ENCODE data around the gene FHIT. TPM values are rescaled to one million over a fixed set of nuclear protein-coding genes. Genes with fewer than 3 reads are reported as not detected.
"Not testable (repeated sequence)": the region's sequence is repeated elsewhere in the genome, so short reads cannot be mapped to it uniquely, and the experiment has no call there.

The FHIT gene
- total RNA-seq, 4 donors from 2014 or later, result 0.72 to 5.2 (median 2.1) TPM

DNA sequence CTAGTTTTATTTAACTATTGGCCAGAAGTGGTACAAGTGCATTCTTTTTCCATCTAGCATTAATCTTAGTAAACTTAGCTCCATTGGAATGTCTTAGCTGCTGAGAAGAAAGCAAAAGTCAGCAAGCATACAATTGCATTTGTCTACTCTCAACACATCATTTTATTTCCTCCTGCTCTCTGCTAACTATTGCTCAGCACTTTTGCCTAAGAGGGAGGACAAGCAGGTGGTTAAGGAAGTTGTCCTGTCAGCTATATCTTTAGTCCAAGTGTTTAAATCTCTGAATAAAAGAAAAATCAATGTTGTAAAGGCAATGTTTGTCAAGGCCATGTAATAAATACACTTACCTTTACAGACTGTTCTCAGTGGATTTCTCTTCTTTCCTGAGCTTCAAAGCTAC, 51.0 kb downstream of the FHIT start:
- Histone ChIP-seq H3K27me3 (no peaks in the 10 kb centered on the region), H3K36me3 (no peaks in the 10 kb centered on the region), H3K4me1 (no peaks in the 10 kb centered on the region), H3K9me3 (no peaks in the 10 kb centered on the region), H3K27ac (no peak overlapping the region), H3K4me3 (no peak overlapping the region)
- ATAC-seq (no peak), DNase-seq (no peak)
- in situ Hi-C loops (cut with MboI; ENCODE audit: low sequenced_read_pairs in 4 of 4), result no loop called here
- intact Hi-C loops (cut with DNase I; ENCODE audit: low total_unique reads), result no loop called here
- TF ChIP-seq POLR2A (IDR thresholded peaks at IDR 0.05), result no peak
- TF ChIP-seq, protein P1, sequence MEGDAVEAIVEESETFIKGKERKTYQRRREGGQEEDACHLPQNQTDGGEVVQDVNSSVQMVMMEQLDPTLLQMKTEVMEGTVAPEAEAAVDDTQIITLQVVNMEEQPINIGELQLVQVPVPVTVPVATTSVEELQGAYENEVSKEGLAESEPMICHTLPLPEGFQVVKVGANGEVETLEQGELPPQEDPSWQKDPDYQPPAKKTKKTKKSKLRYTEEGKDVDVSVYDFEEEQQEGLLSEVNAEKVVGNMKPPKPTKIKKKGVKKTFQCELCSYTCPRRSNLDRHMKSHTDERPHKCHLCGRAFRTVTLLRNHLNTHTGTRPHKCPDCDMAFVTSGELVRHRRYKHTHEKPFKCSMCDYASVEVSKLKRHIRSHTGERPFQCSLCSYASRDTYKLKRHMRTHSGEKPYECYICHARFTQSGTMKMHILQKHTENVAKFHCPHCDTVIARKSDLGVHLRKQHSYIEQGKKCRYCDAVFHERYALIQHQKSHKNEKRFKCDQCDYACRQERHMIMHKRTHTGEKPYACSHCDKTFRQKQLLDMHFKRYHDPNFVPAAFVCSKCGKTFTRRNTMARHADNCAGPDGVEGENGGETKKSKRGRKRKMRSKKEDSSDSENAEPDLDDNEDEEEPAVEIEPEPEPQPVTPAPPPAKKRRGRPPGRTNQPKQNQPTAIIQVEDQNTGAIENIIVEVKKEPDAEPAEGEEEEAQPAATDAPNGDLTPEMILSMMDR (IDR thresholded peaks at IDR 0.05 in 4 of 5, conservative IDR thresholded peaks at IDR 0.05 in 1 of 5), result no peak

DNA sequence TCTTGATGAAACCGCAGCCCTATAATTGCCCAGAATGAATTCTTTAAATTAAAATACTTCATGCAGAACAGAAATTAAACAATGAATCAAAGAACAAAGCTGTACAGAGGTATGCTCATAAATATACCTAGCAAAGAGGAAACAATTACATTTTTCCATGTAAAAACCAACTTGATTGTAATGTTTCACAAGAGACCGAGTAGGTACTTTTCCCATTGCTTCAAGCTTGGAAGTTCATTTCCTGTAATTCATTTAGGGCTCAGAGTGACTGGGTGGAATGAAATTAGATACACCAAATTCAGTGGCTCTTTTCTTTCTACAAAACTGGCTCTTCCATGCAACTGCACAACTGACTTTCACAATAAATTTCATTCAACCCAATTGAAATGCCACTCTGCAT, 51.4 kb downstream of the FHIT start:
- TF ChIP-seq, protein P1 (IDR thresholded peaks at IDR 0.05 in 4 of 5, conservative IDR thresholded peaks at IDR 0.05 in 1 of 5), result no peak
- no peak for TF ChIP-seq POLR2A (IDR thresholded peaks at IDR 0.05)
- ATAC-seq, result no peak
- H3K27ac ChIP-seq, result no peak overlapping the region
- no peaks in the 10 kb centered on the region for H3K4me1 ChIP-seq
- H3K27me3 ChIP-seq, result no peaks in the 10 kb centered on the region
- intact Hi-C loops (cut with DNase I; ENCODE audit: low total_unique reads), result no loop called here
- DNase-seq, result no peak
- H3K9me3 ChIP-seq, result no peaks in the 10 kb centered on the region
- no peak overlapping the region for H3K4me3 ChIP-seq
- in situ Hi-C loops (cut with MboI; ENCODE audit: low sequenced_read_pairs in 4 of 4), result no loop called here
- H3K36me3 ChIP-seq, result no peaks in the 10 kb centered on the region

DNA sequence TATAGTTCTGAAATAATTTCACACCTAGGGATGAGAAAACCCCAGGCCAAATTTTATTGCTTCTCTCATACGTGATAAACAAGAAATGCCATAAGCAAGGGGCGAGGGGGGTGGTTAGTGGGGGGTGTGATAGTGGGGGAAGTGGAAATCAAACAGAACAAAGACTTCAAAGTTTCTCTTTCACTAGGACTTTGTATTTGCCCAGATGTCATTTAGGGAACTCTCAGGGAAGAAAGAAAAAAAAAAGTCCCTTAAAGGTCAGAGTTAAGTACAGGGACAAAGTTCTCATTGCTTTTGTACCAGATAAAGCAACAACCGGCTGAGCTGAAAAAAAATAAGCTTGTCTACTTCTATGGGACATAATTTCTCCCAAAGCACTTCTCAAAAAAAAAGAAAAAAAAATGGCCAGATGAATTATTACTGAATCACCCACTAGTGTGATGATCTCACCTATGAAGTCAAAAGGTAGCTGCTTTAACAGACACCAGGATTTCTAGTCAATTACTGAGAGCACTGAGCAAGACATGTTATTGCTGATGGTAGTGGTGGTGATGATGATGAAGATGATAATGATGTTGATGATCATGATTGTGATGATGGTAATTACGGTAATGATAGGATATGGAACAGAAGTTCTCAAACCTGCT, 56.2 kb downstream of the FHIT start:
- Histone ChIP-seq H3K36me3 (no peaks in the 10 kb centered on the region), H3K27ac (no peak overlapping the region), H3K9me3 (no peaks in the 10 kb centered on the region), H3K4me3 (no peak overlapping the region), H3K4me1 (no peaks in the 10 kb centered on the region), H3K27me3 (no peaks in the 10 kb centered on the region)
- in situ Hi-C loops (cut with MboI; ENCODE audit: low sequenced_read_pairs in 4 of 4) (no loop called here), intact Hi-C loops (cut with DNase I; ENCODE audit: low total_unique reads) (no loop called here)
- TF ChIP-seq, protein P1 (IDR thresholded peaks at IDR 0.05 in 4 of 5, conservative IDR thresholded peaks at IDR 0.05 in 1 of 5), result no peak
- no peak for TF ChIP-seq POLR2A (IDR thresholded peaks at IDR 0.05)
- ATAC-seq, result no peak
- DNase-seq, result no peak

DNA sequence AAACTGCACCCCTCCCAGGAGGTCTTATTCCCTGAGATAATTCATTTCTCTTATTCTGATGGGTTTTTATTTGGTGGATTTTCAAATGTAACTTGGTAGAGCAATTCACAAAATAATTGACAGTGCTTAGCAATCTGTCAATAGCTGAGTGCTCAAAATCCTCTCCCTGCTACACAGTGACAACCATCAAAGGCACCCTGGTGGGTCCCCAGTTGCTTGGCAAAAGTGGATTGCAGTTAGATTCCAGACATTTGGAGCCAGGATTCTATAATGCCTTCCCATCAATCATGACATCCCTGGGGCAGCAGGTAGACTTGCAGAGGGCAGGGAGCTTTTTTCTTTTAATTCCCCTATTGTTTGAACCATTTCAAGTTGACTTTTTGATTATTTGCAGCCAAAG, 59.0 kb downstream of the FHIT start:
- Histone ChIP-seq H3K36me3 (no peaks in the 10 kb centered on the region), H3K27ac (no peak overlapping the region), H3K9me3 (no peaks in the 10 kb centered on the region), H3K27me3 (no peaks in the 10 kb centered on the region), H3K4me3 (no peak overlapping the region), H3K4me1 (no peaks in the 10 kb centered on the region)
- DNase-seq, result no peak
- in situ Hi-C loops (cut with MboI; ENCODE audit: low sequenced_read_pairs in 4 of 4), result no loop called here
- intact Hi-C loops (cut with DNase I; ENCODE audit: low total_unique reads), result no loop called here
- TF ChIP-seq POLR2A (IDR thresholded peaks at IDR 0.05), result no peak
- TF ChIP-seq, protein P1 (IDR thresholded peaks at IDR 0.05 in 4 of 5, conservative IDR thresholded peaks at IDR 0.05 in 1 of 5), result no peak
- no peak for ATAC-seq

DNA sequence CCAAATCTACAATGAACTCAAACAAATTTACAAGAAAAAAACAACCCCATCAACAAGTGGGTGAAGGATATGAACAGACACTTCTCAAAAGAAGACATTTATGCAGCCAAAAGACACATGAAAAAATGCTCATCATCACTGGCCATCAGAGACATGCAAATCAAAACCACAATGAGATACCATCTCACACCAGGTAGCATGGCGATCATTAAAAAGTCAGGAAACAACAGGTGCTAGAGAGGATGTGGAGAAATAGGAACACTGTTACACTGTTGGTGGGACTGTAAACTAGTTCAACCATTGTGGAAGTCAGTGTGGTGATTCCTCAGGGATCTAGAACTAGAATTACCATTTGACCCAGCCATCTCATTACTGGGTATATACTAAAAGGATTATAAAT, 61.0 kb downstream of the FHIT start:
- DNase-seq; ATAC-seq; H3K9me3 ChIP-seq; H3K4me1 ChIP-seq; H3K27ac ChIP-seq; in situ Hi-C loops (cut with MboI; ENCODE audit: low sequenced_read_pairs in 4 of 4); intact Hi-C loops (cut with DNase I; ENCODE audit: low total_unique reads); H3K36me3 ChIP-seq; H3K27me3 ChIP-seq; H3K4me3 ChIP-seq: not testable (repeated sequence)
